Thyroid gland (tissue), 4 donors: ENCODE results near the gene PHTF2.

ENCODE experiments used
- CTCF ChIP-seq, 6 experiments: fragments of 200-600 bp in 3 of 6; fragments of 450-650 bp in 3 of 6; sonication (generic) in 3 of 6; IDR thresholded peaks; one replicate each; pipeline ENCODE4 v1.5.1; 2016 to 2019; ENCODE audit warnings: antibody characterized with exemption in 6 of 6, mild to moderate bottlenecking in 2 of 6, inconsistent platforms in 1 of 6, moderate library complexity in 1 of 6
- POLR2A ChIP-seq, 2 donors: fragments of 450-650 bp; IDR thresholded peaks; one replicate each; pipeline ENCODE4 v1.6.1; 2017; ENCODE audit warnings: antibody characterized with exemption in 2 of 2, mild to moderate bottlenecking in 2 of 2, moderate library complexity in 1 of 2

- TF ChIP-seq POLR2A (IDR thresholded peaks at IDR 0.05) (no peak), CTCF (IDR thresholded peaks at IDR 0.05) (no peak)
Observed at GRCh38 chr7:77979219-77979618, 180.6 kb downstream of the PHTF2 start.
